GM21528 (cell line): ENCODE results near the gene TXNDC11.

Experiments
- ATAC-seq: cut with Tn5 transposase; IDR thresholded peaks from one replicate; pipeline ENCODE4 v1.9.1; 2021; ENCODE audit warnings: mild to moderate bottlenecking, moderate library complexity; ENCODE audit not compliant: unreplicated experiment, low FRiP score

TXNDC11 gene

GRCh38 chr16:11666103-11667055, 76.3 kb downstream of the TXNDC11 start:
- ATAC-seq = no peak

- no peak for ATAC-seq
Measured at GRCh38 chr16:11665071-11665491, 77.6 kb downstream of the TXNDC11 start.

GRCh38 chr16:11662582-11662981, 80.1 kb downstream of the TXNDC11 start:
- no peak for ATAC-seq

- ATAC-seq = no peak
Measured at GRCh38 chr16:11660565-11660964, 82.1 kb downstream of the TXNDC11 start.

- no peak for ATAC-seq
Measured at GRCh38 chr16:11658896-11659708, 83.6 kb downstream of the TXNDC11 start.

- ATAC-seq = no peak
Measured at GRCh38 chr16:11657556-11657955, 85.1 kb downstream of the TXNDC11 start.

- no peak for ATAC-seq
Measured at GRCh38 chr16:11655655-11656054, 87.0 kb downstream of the TXNDC11 start.

GRCh38 chr16:11651796-11652195, 90.9 kb downstream of the TXNDC11 start:
- no peak for ATAC-seq

GRCh38 chr16:11650641-11651591, 91.7 kb downstream of the TXNDC11 start:
- ATAC-seq = no peak

GRCh38 chr16:11649276-11649675, 93.4 kb downstream of the TXNDC11 start:
- no peak for ATAC-seq

- ATAC-seq = no peak
Measured at GRCh38 chr16:11642765-11643116, 99.9 kb downstream of the TXNDC11 start.

- no peak for ATAC-seq
Measured at GRCh38 chr16:11640987-11641817, 101.5 kb downstream of the TXNDC11 start.

GRCh38 chr16:11639925-11640899, 102.4 kb downstream of the TXNDC11 start:
- no peak for ATAC-seq

GRCh38 chr16:11639008-11639562, 103.6 kb downstream of the TXNDC11 start:
- no peak for ATAC-seq

GRCh38 chr16:11638140-11638539, 104.5 kb downstream of the TXNDC11 start:
- no peak for ATAC-seq

GRCh38 chr16:11637320-11637719, 105.3 kb downstream of the TXNDC11 start:
- ATAC-seq = no peak

- no peak for ATAC-seq
Measured at GRCh38 chr16:11636172-11636721, 106.4 kb downstream of the TXNDC11 start.

GRCh38 chr16:11635679-11636171, 106.9 kb downstream of the TXNDC11 start:
- ATAC-seq = no peak
